H9 (cell line): Measurements from ENCODE around the gene ARAP1. TPM values are rescaled to one million over a fixed set of nuclear protein-coding genes. Genes with fewer than 3 reads are reported as not detected.

Experiments used
- DNase-seq: peaks from one replicate; pipeline ENCODE4 v3.0.0-alpha.2; 2017
- H2AFZ ChIP-seq: one replicate; pipeline ENCODE4 v1.6.1; 2013; ENCODE audit warnings: mild to moderate bottlenecking, low read length, control low read depth, moderate library complexity
- H2AK5ac ChIP-seq: 2 replicates; pipeline ENCODE4 v1.6.1; 2013; ENCODE audit warnings: low read length, control low read depth, mixed read lengths; ENCODE audit not compliant: insufficient read length
- H2BK120ac ChIP-seq: one replicate; pipeline ENCODE4 v1.6.1; 2013; ENCODE audit warnings: low read depth, mild to moderate bottlenecking, low read length, control low read depth, inconsistent platforms; ENCODE audit not compliant: poor library complexity, severe bottlenecking
- H2BK12ac ChIP-seq: 2 replicates; pipeline ENCODE4 v1.6.1; 2013; ENCODE audit warnings: low read length, control low read depth, mixed read lengths, low read depth; ENCODE audit not compliant: insufficient read length
- H2BK15ac ChIP-seq: 2 replicates; pipeline ENCODE4 v1.6.1; 2013; ENCODE audit warnings: low read depth, low read length, control low read depth
- H2BK20ac ChIP-seq: one replicate; pipeline ENCODE4 v1.6.1; 2013; ENCODE audit warnings: low read depth, mild to moderate bottlenecking, low read length, control low read depth, inconsistent platforms; ENCODE audit not compliant: poor library complexity, severe bottlenecking
- H2BK5ac ChIP-seq: 2 replicates; pipeline ENCODE4 v1.6.1; 2013; ENCODE audit warnings: low read length, control low read depth, mixed read lengths; ENCODE audit not compliant: insufficient read length
- H3K14ac ChIP-seq: 2 replicates; pipeline ENCODE4 v1.6.1; 2013; ENCODE audit warnings: low read length, control low read depth; ENCODE audit not compliant: insufficient read depth
- H3K18ac ChIP-seq: 2 replicates; pipeline ENCODE4 v1.6.1; 2013; ENCODE audit warnings: low read depth, mild to moderate bottlenecking, mixed read lengths, low read length, control low read depth; ENCODE audit not compliant: insufficient read length
- H3K23ac ChIP-seq: 2 replicates; pipeline ENCODE4 v1.6.1; 2013; ENCODE audit warnings: low read length, control low read depth, mixed read lengths, low read depth; ENCODE audit not compliant: insufficient read length
- H3K23me2 ChIP-seq: 2 replicates; pipeline ENCODE4 v1.6.1; 2013; ENCODE audit warnings: low read depth, mild to moderate bottlenecking, mixed read lengths, low read length, control low read depth; ENCODE audit not compliant: insufficient read length, poor library complexity, severe bottlenecking
- H3K27ac ChIP-seq: 2 replicates; pipeline ENCODE4 v1.5.1; 2013; ENCODE audit warnings: low read length, control low read depth, mixed read lengths, low read depth; ENCODE audit not compliant: insufficient read length
- H3K27me3 ChIP-seq: 2 replicates; pipeline ENCODE4 v1.6.1; 2013; ENCODE audit warnings: low read length, control low read depth, inconsistent platforms; ENCODE audit not compliant: insufficient read depth
- H3K4ac ChIP-seq: 2 replicates; pipeline ENCODE4 v1.6.1; 2013; ENCODE audit warnings: low read depth, mild to moderate bottlenecking, control low read depth, inconsistent platforms, low read length, moderate library complexity
- H3K4me1 ChIP-seq: 2 replicates; pipeline ENCODE4 v1.6.1; 2013; ENCODE audit warnings: low read length, control low read depth, inconsistent platforms; ENCODE audit not compliant: insufficient read depth
- H3K4me2 ChIP-seq: 2 replicates; pipeline ENCODE4 v1.6.1; 2013; ENCODE audit warnings: low read length, control low read depth, mixed read lengths; ENCODE audit not compliant: insufficient read length, insufficient read depth
- H3K56ac ChIP-seq: 2 replicates; pipeline ENCODE4 v1.6.1; 2013; ENCODE audit warnings: low read depth, mild to moderate bottlenecking, mixed read lengths, low read length, control low read depth; ENCODE audit not compliant: insufficient read length
- H3K79me1 ChIP-seq: 2 replicates; pipeline ENCODE4 v1.6.1; 2013; ENCODE audit warnings: low read depth, mild to moderate bottlenecking, moderate library complexity, low read length, control low read depth, inconsistent platforms; ENCODE audit not compliant: insufficient read depth, poor library complexity, severe bottlenecking
- H3K79me2 ChIP-seq: 2 replicates; pipeline ENCODE4 v1.6.1; 2013; ENCODE audit warnings: low read length, control low read depth, inconsistent platforms; ENCODE audit not compliant: insufficient read depth
- H3K9ac ChIP-seq: 2 replicates; pipeline ENCODE4 v1.6.1; 2013; ENCODE audit warnings: low read length, control low read depth, mixed read lengths; ENCODE audit not compliant: insufficient read length; ENCODE audit errors: extremely low read depth
- H3K9me3 ChIP-seq: one replicate; pipeline ENCODE4 v1.6.1; 2013; ENCODE audit warnings: low read depth, low read length, inconsistent platforms; ENCODE audit not compliant: control insufficient read depth
- H3T11ph ChIP-seq: one replicate; pipeline ENCODE4 v1.6.1; 2013; ENCODE audit warnings: mild to moderate bottlenecking, low read length, control low read depth, inconsistent platforms
- H4K20me1 ChIP-seq: one replicate; pipeline ENCODE4 v1.6.1; 2013; ENCODE audit not compliant: control insufficient read depth, insufficient read length, insufficient read depth
- H4K5ac ChIP-seq: 2 replicates; pipeline ENCODE4 v1.6.1; 2013; ENCODE audit warnings: low read depth, mild to moderate bottlenecking, mixed read lengths, low read length, control low read depth; ENCODE audit not compliant: insufficient read length
- H4K8ac ChIP-seq: replicated peaks from 2 replicates; pipeline ENCODE4 v1.6.1; 2013; ENCODE audit warnings: low read length, control low read depth, mixed read lengths, low read depth; ENCODE audit not compliant: insufficient read length
- H4K91ac ChIP-seq: 2 replicates; pipeline ENCODE4 v1.6.1; 2013; ENCODE audit warnings: low read depth, mild to moderate bottlenecking, moderate library complexity, mixed read lengths, low read length, control low read depth; ENCODE audit not compliant: insufficient read length
- H3K27ac Mint-ChIP-seq, 3 experiments: 2 replicates in 2 of 3; 3 replicates in 1 of 3; pipeline ENCODE4 v1.8.0; 2020 to 2021; ENCODE audit warnings: mixed read lengths in 3 of 3, mild to moderate bottlenecking in 1 of 3, moderate library complexity in 1 of 3
- H3K27me3 Mint-ChIP-seq: 2 replicates; pipeline ENCODE4 v1.8.0; 2021; ENCODE audit warnings: low read depth, mild to moderate bottlenecking, moderate library complexity, mixed read lengths
- H3K36me3 Mint-ChIP-seq, 3 experiments: 2 replicates in 2 of 3; 3 replicates in 1 of 3; pipeline ENCODE4 v1.8.0; 2020 to 2021; ENCODE audit warnings: low read depth in 3 of 3, mixed read lengths in 3 of 3; ENCODE audit not compliant: insufficient read depth in 1 of 3
- H3K4me1 Mint-ChIP-seq, 2 experiments: 2 replicates each; pipeline ENCODE4 v1.8.0; 2020; ENCODE audit warnings: mixed read lengths in 2 of 2
- H3K4me3 Mint-ChIP-seq, 2 experiments: 2 replicates in 1 of 2; 3 replicates in 1 of 2; pipeline ENCODE4 v1.8.0; 2020 to 2021; ENCODE audit warnings: mild to moderate bottlenecking in 2 of 2, mixed read lengths in 2 of 2, moderate library complexity in 1 of 2
- H3K9me3 Mint-ChIP-seq, 2 experiments: 2 replicates in 1 of 2; 3 replicates in 1 of 2; pipeline ENCODE4 v1.8.0; 2020; ENCODE audit warnings: mild to moderate bottlenecking in 2 of 2, mixed read lengths in 2 of 2, moderate library complexity in 1 of 2
- CTCF ChIP-seq: fragments of 200-600 bp; sonication (generic); conservative IDR thresholded peaks from 3 replicates; pipeline ENCODE4 v1.8.0; 2021; ENCODE audit warnings: antibody characterized with exemption, mild to moderate bottlenecking
- WGBS: extraction: QIAGEN DNeasy Blood & Tissue Kit; methylation state at CpG from one replicate; pipeline ENCODE4 v1.1.7; 2013; ENCODE audit warnings: missing lambda C conversion rate, low lambda C conversion rate, mixed read lengths; ENCODE audit not compliant: insufficient read length; ENCODE audit errors: extremely low coverage; 5-methylcytosine and 5-hydroxymethylcytosine counted together
- total RNA-seq: library from RNA; stranded (reverse); gene quantifications from 2 replicates; pipeline ENCODE4 v1.2.1, GENCODE V29; 2021

Gene ARAP1
- total RNA-seq, 1 experiment from 2014 or later = 59.4 TPM

DNA sequence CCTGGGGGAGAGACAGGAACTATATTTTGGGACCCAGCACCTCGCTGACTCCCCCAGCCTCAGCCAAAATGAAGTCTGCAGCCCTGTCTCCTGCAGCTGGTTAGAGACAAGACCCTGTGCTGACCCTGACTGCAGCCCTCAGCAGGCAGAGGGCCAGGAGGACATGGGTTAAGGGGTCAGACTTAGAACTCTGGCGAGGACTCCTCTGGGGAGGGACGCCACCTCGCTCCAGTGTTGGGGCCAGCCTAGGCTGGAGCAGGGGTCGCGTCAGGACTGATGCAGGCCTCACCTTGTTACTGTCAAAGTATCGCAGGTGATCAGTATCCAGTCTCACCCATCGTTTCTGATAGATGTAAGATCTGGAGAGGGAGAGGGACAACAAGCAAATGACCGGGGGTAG, 41.1 kb downstream of the ARAP1 start:
- Histone ChIP-seq H3K27me3 (no peaks in the 10 kb centered on the region), H3K4ac (no peak overlapping the region), H4K5ac (no peak overlapping the region), H3K9me3 (no peaks in the 10 kb centered on the region), H3K18ac (no peak overlapping the region), H3K79me2 (no peaks in the 10 kb centered on the region), H3K79me1 (no peaks in the 10 kb centered on the region), H2BK20ac (no peak overlapping the region), H3K4me1 (peaks cover 5% of the 10 kb centered on the region; the same call in 1 of the 2 replicates), H2BK120ac (no peak overlapping the region), H4K91ac (no peak overlapping the region), H2AK5ac (no peak overlapping the region), H2BK5ac (no peak overlapping the region), H2BK15ac (no peak overlapping the region), H3T11ph (no peak overlapping the region), H3K4me2 (no peak overlapping the region), H3K14ac (no peak overlapping the region), H4K20me1 (peaks cover 4% of the 10 kb centered on the region), H3K56ac (no peak overlapping the region), H3K9ac (no peak overlapping the region), H3K23me2 (peaks cover 2% of the 10 kb centered on the region), H2AFZ (no peak overlapping the region), H4K8ac (no peak overlapping the region), H2BK12ac (no peak overlapping the region), H3K27ac (no peak overlapping the region), H3K23ac (no peak overlapping the region)
- no peak for DNase-seq
- Mint-ChIP-seq H3K27ac (peak overlapping the region; percentile 24 to 79 (median 28); a peak in 4 of 7 replicates), H3K4me1 (peaks cover 24 to 41% of the 10 kb centered on the region in 2 experiments), H3K9me3 (no peaks in the 10 kb centered on the region), H3K36me3 (peaks cover 13 to 48% (median 27%) of the 10 kb centered on the region in 3 experiments; a peak in 6 of 7 replicates), H3K27me3 (no peaks in the 10 kb centered on the region), H3K4me3 (no peak overlapping the region)
- WGBS = no CpG with 5 or more reads among the region's 9 CpGs
- TF ChIP-seq CTCF = no peak
